Measurements from ENCODE around the gene OGA.
"Not testable (repeated sequence)": the region's sequence is repeated elsewhere in the genome, so short reads cannot be mapped to it uniquely, and the experiment has no call there.

The OGA gene

GRCh38 chr10:101793526-101793925 lies 24.7 kb downstream of the OGA start:
- DNase-seq = no peak

GRCh38 chr10:101789686-101790085 lies 28.6 kb downstream of the OGA start:
- no peak for DNase-seq

- DNase-seq = not testable (repeated sequence)
Measured at GRCh38 chr10:101789231-101789630, 29.0 kb downstream of the OGA start.

- no peak for DNase-seq
Measured at GRCh38 chr10:101785801-101786200, 32.4 kb downstream of the OGA start.

GRCh38 chr10:101784558-101784957 lies 33.7 kb downstream of the OGA start:
- DNase-seq = no peak

GRCh38 chr10:101783736-101784118 lies 34.5 kb downstream of the OGA start:
- DNase-seq = no peak

- DNase-seq = peak; percentile 89
Measured at GRCh38 chr10:101782811-101783735, 35.2 kb downstream of the OGA start, which contains the start of gene NPM3. TSS of gene NPM3 (minus strand) at chr10:101783446. CDS start at chr10:101783390, 56 bp downstream.

GRCh38 chr10:101781984-101782810 lies 36.0 kb downstream of the OGA start:
- no peak for DNase-seq

- DNase-seq = no peak
Measured at GRCh38 chr10:101781655-101781983, 36.6 kb downstream of the OGA start.

- DNase-seq = peak; percentile 78
Measured at GRCh38 chr10:101780818-101781654, 37.2 kb downstream of the OGA start.

- no peak for DNase-seq
Measured at GRCh38 chr10:101780187-101780817, 37.9 kb downstream of the OGA start.

GRCh38 chr10:101779544-101780186 lies 38.6 kb downstream of the OGA start:
- peak; percentile 95 for DNase-seq

GRCh38 chr10:101778781-101779543 lies 39.3 kb downstream of the OGA start:
- DNase-seq = peak; percentile 80

GRCh38 chr10:101778151-101778780 lies 40.0 kb downstream of the OGA start:
- peak; percentile 27 for DNase-seq

GRCh38 chr10:101777619-101778145 lies 40.6 kb downstream of the OGA start:
- DNase-seq = peak; percentile 33

- peak; percentile 53 for DNase-seq
Measured at GRCh38 chr10:101776161-101776817, 42.0 kb downstream of the OGA start.

- no peak for DNase-seq
Measured at GRCh38 chr10:101775273-101776160, 42.7 kb downstream of the OGA start, which contains the start of gene FGF8. TSS of gene FGF8 (minus strand) at chr10:101776114. CDS start at chr10:101775900, 214 bp downstream.

GRCh38 chr10:101774589-101775272 lies 43.5 kb downstream of the OGA start:
- DNase-seq = peak; percentile 49
